GM12892 (cell line): ENCODE measurements around the gene PATJ. TPM values are rescaled to one million over a fixed set of nuclear protein-coding genes. Genes with fewer than 3 reads are reported as not detected.
"Not testable (repeated sequence)": the region's sequence is repeated elsewhere in the genome, so short reads cannot be mapped to it uniquely, and the experiment has no call there.

Experiments used
- DNase-seq: peaks from one replicate; pipeline ENCODE4 v3.0.0; 2011; ENCODE audit not compliant: insufficient read length
- FAIRE-seq: peaks from 2 replicates; lab custom pipeline; 2011; peaks lifted over from hg19 to GRCh38; lab: Jason Lieb, UNC
- POLR2A ChIP-seq: IDR thresholded peaks from 2 replicates; pipeline ENCODE4 v1.6.1; 2011; ENCODE audit warnings: low read depth, low read length, control low read depth
- POLR2AphosphoS5 ChIP-seq: IDR thresholded peaks from 2 replicates; pipeline ENCODE4 v1.6.1; 2011; ENCODE audit warnings: low read depth, low read length, control low read depth
- TAF1 ChIP-seq: IDR thresholded peaks from 2 replicates; pipeline ENCODE4 v1.6.1; 2011; ENCODE audit warnings: low read depth, mild to moderate bottlenecking, control low read depth, low read length, borderline replicate concordance
- polyA plus RNA-seq: library from polyadenylated mRNA; unstranded; fragments of >200 nt; gene quantifications from one replicate; pipeline ENCODE4 v1.2.1, GENCODE V29; 2012; ENCODE audit warnings: missing spikeins, inconsistent platforms; ENCODE audit not compliant: missing spikeins

The PATJ gene
- 3.6 TPM for polyA plus RNA-seq

DNA sequence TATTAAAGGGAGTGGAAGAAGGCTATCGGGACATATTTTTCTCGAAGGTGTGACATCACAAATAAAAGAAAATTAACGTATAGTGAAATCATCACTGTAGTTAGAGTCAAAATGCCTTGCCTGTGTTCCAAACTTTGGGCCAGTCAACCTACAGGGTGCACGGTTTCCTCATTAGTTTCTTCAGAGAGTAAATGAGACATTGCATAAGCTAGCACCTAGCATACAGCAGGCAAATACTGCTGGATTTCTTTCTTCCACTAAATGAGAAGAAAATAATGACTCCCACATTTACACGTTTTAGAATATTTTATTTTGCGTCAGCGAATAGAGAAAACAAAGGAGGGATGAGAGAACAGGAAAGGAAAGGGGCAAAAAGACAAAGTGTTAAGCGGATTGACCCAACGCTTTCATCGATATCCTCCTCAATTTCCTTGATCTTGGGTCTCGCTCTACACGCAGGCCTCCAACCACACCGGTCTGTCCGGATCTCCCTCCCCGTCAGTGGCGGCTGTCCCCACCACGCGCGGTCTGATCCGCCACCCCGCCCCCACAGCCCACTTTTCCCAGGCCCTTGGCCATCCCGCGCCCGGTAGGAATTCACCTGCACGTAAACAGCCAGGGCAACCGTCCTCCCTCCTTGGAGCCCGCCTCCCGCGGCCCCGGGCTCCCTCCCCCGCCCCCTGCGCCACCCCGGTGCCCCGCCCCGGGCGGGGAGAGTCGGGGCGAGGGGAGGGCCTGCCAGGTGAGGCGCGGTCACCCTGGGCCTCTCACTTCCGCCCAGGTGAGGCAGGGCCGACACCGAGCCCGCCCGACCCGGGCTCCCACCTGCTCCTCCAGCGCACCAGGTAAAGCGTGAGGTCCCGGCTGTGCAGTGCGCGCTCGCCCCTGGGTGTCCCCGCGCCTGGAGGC is at the start of gene PATJ:
Gene PATJ, plus strand, starts transcription at position 770 of the 909 bp plus-strand sequence. CDS start 20,413 bp downstream, outside the sequence.
- FAIRE-seq (no peak), DNase-seq (peak; percentile 71)
- TF ChIP-seq POLR2A (peak; percentile 31; the same call in 1 of the 2 replicates), POLR2AphosphoS5 (no peak), TAF1 (no peak)

GRCh38 chr1:61699911-61700851 is 42.1 kb upstream of the PATJ start:
- DNase-seq = no peak
- FAIRE-seq = no peak

DNA sequence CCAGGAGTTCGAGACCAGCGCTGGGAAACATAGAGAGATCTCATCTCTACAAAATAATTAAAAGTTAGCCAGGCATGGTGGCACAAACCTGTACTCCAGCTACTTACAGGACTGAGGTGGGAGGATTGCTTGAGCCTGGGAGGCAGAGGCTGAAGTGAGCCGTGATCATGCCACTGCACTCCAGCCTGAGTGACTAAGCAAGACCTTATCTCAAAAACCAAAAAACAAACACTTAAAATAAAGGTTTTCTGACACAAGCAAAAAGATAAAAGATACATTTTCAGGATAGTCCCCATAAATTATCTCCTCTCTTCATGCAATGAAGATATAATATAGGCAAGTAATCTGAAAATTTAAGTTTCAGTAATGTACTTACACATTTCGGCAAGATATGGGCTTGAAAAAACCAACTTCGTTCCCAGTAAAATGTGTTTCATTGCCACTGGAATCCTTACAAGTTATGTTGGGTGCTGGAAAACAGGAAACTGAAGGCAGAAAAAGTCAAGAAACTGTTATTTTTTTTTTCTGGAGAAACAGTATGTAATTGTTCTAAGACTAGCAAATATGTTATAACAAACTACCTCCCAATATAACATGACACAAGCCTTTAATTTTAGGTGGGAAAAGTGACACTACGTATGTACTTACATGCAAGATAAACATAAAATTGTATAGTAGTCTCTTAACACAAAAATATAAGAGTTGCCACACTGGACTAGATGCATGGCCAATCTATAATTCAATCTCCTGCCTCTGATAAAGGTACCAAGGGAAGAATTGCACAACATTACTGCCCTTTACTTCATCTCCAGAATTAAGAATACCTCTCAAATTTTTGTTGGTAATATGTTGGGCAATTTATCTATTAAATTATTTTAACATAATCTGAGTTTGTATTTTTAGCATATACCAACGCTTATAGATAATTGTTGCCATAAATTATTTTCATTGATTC is 33.0 kb upstream of the PATJ start:
- no peak for DNase-seq
- FAIRE-seq = no peak
- TF ChIP-seq TAF1 (no peak), POLR2A (no peak), POLR2AphosphoS5 (no peak)

More at GRCh38 chr1:61699911-61700851, 42.1 kb upstream of the PATJ start:
- no peak for TF ChIP-seq POLR2A
- no peak for TF ChIP-seq POLR2AphosphoS5
- no peak for TF ChIP-seq TAF1

DNA sequence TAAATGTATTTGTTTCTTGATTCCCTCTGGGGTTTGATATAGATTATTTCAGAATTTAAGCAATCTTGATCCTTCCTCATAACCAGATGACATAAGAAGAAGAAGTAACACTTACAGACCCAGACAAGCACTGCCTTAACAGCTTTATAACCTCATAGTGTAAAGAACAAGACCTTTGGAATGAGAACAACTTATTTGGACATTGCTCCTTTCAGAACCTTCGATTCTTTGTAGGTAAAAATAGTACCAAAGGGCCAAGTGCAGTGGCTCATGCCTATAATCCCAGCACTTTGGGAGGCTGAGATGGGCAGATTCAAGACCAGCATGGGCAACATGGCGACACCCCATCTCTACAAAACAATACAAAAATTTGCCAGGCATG is 32.4 kb upstream of the PATJ start:
- DNase-seq (no peak), FAIRE-seq (no peak)
- TF ChIP-seq POLR2A (no peak), TAF1 (no peak), POLR2AphosphoS5 (no peak)

DNA sequence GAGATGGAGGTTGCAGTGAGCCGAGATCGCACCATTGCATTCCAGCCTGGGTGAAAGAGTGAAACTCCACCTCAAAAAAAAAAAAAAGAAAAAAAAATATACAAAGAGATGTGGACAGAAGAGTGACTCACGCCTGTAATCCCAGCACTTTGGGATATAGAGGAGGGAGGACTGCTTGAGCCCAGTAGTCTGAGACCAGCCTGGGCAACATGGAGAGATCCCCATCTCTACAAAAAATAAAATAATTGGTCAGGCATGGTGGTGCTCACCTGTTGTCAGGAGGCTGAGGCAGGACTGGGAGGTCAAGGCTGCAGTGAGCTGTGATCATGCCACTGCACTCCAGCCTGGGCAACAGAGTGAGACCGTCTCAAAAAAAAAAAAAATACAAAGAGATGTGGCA is 31.0 kb upstream of the PATJ start:
- not testable (repeated sequence) for FAIRE-seq

DNA sequence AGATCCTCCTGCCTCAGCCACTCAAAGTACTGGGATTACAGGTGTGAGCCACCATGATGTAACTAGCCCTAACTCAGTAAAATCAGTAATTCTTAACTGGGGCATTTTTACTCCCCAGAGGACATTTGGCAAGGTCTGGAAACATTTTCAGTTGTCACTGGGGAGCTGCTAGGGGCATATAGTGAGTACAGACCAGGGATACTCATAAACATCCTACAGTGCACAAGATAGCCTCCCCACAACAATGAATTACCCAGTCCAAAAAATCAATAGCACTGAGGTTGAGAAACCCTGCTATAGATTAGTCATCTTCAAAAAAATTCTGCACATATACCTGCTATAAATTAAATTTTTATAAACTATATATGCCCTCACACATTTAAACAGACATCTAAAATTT is 30.3 kb upstream of the PATJ start:
- FAIRE-seq = no peak

More for the DNA sequence above, 31.0 kb upstream of the PATJ start:
- not testable (repeated sequence) for DNase-seq

GRCh38 chr1:61718996-61719663 is 23.1 kb upstream of the PATJ start:
- not testable (repeated sequence) for DNase-seq, FAIRE-seq

More for the DNA sequence above, 30.3 kb upstream of the PATJ start:
- TF ChIP-seq TAF1 = no peak
- no peak for TF ChIP-seq POLR2A
- no peak for TF ChIP-seq POLR2AphosphoS5
- no peak for DNase-seq

DNA sequence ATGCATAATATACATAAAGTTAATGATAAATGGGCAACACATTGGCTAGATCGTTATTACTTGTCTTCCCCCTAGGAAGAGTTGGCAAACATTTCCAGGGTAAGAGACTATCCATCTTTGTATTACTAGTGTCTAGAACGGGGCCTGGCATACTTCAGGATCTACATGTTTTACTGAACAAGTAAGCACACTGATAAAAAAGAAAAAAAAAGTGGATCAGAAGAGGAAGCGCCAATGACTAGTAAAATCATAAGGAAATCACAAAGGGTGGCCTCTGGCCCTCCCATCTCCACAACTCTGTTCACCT is 17.8 kb upstream of the PATJ start:
- DNase-seq (no peak), FAIRE-seq (no peak)
- TF ChIP-seq TAF1 = no peak
- no peak for TF ChIP-seq POLR2AphosphoS5
- TF ChIP-seq POLR2A = no peak

GRCh38 chr1:61724813-61725694 is 17.2 kb upstream of the PATJ start, which contains the start of gene TM2D1:
TM2D1 (minus strand) TSS chr1:61725141; CDS start chr1:61725120, 21 bp downstream.
- DNase-seq (peak; percentile 71), FAIRE-seq (peak; percentile 95)
- TF ChIP-seq TAF1 (peak; percentile 93), POLR2AphosphoS5 (peak; percentile 98), POLR2A (peak; percentile 99)
